SW480 (cell line): ENCODE measurements around the gene HK1.
"Not testable (repeated sequence)": the region's sequence is repeated elsewhere in the genome, so short reads cannot be mapped to it uniquely, and the experiment has no call there.

Source experiments
- DNase-seq: peaks from one replicate; pipeline ENCODE4 v3.0.0-alpha.2; 2016; ENCODE audit warnings: low spot score

The HK1 gene

GRCh38 chr10:69328380-69328735 is 50.1 kb downstream of the HK1 start:
- DNase-seq: no peak

- DNase-seq: not testable (repeated sequence)
These were observed 50.6 kb downstream of the HK1 start for GRCh38 chr10:69328888-69329287.

GRCh38 chr10:69329721-69330178 is 51.5 kb downstream of the HK1 start:
- no peak for DNase-seq

GRCh38 chr10:69331161-69331560 is 52.9 kb downstream of the HK1 start:
- no peak for DNase-seq

- DNase-seq: no peak
These were observed 54.1 kb downstream of the HK1 start for GRCh38 chr10:69332278-69333010.

- no peak for DNase-seq
These were observed 54.9 kb downstream of the HK1 start for GRCh38 chr10:69333205-69333604.

- not testable (repeated sequence) for DNase-seq
These were observed 55.6 kb downstream of the HK1 start for GRCh38 chr10:69333865-69334301.

- DNase-seq: no peak
These were observed 56.2 kb downstream of the HK1 start for GRCh38 chr10:69334302-69335062.

- DNase-seq: no peak
These were observed 56.8 kb downstream of the HK1 start for GRCh38 chr10:69335063-69335587.

- DNase-seq: no peak
These were observed 57.3 kb downstream of the HK1 start for GRCh38 chr10:69335613-69336012.

GRCh38 chr10:69336952-69337295 is 58.6 kb downstream of the HK1 start:
- no peak for DNase-seq

- DNase-seq: no peak
These were observed 59.2 kb downstream of the HK1 start for GRCh38 chr10:69337296-69338132.

- DNase-seq: no peak
These were observed 59.8 kb downstream of the HK1 start for GRCh38 chr10:69338133-69338456.

GRCh38 chr10:69338547-69339450 is 60.5 kb downstream of the HK1 start:
- DNase-seq: no peak

GRCh38 chr10:69340695-69341094 is 62.4 kb downstream of the HK1 start:
- no peak for DNase-seq

- no peak for DNase-seq
These were observed 65.6 kb downstream of the HK1 start for GRCh38 chr10:69343905-69344304.

- no peak for DNase-seq
These were observed 66.4 kb downstream of the HK1 start for GRCh38 chr10:69344591-69345252.

GRCh38 chr10:69345402-69345801 is 67.1 kb downstream of the HK1 start:
- no peak for DNase-seq

- DNase-seq: no peak
These were observed 67.7 kb downstream of the HK1 start for GRCh38 chr10:69345890-69346474.

GRCh38 chr10:69346776-69347175 is 68.5 kb downstream of the HK1 start:
- DNase-seq: no peak
